ENCODE results near the gene TEX35.
"Not testable (repeated sequence)": the region's sequence is repeated elsewhere in the genome, so short reads cannot be mapped to it uniquely, and the experiment has no call there.

The TEX35 gene

GRCh38 chr1:178494569-178494971 is 18.3 kb upstream of the TEX35 start:
- DNase-seq (ENCODE audit: low read depth in 2 of 2), result no peak

- no peak for DNase-seq (ENCODE audit: low read depth in 2 of 2)
Measured at GRCh38 chr1:178495158-178495557, 17.8 kb upstream of the TEX35 start.

GRCh38 chr1:178495741-178496409 is 17.0 kb upstream of the TEX35 start:
- DNase-seq (ENCODE audit: low read depth in 2 of 2), result no peak

GRCh38 chr1:178496410-178497135 is 16.3 kb upstream of the TEX35 start, which contains the start of gene CLEC20A:
Gene CLEC20A, minus strand, starts transcription at chr1:178496964. Its CDS starts 25 bp downstream, at chr1:178496939.
- no peak for DNase-seq (ENCODE audit: low read depth in 2 of 2)

GRCh38 chr1:178497903-178498478 is 14.9 kb upstream of the TEX35 start:
- DNase-seq (ENCODE audit: low read depth in 2 of 2), result no peak

- no peak for DNase-seq (ENCODE audit: low read depth in 2 of 2)
Measured at GRCh38 chr1:178498896-178499675, 13.8 kb upstream of the TEX35 start.

- no peak for DNase-seq (ENCODE audit: low read depth in 2 of 2)
Measured at GRCh38 chr1:178500091-178500770, 12.7 kb upstream of the TEX35 start.

GRCh38 chr1:178500936-178501554 is 11.9 kb upstream of the TEX35 start:
- DNase-seq (ENCODE audit: low read depth in 2 of 2), result no peak

GRCh38 chr1:178501705-178502329 is 11.1 kb upstream of the TEX35 start:
- peak; percentile 7 to 52 for DNase-seq (ENCODE audit: low read depth in 2 of 2)

GRCh38 chr1:178502330-178502714 is 10.6 kb upstream of the TEX35 start:
- no peak for DNase-seq (ENCODE audit: low read depth in 2 of 2)

GRCh38 chr1:178502856-178503255 is 10.1 kb upstream of the TEX35 start:
- DNase-seq (ENCODE audit: low read depth in 2 of 2), result no peak

- not testable (repeated sequence) for DNase-seq (ENCODE audit: low read depth in 2 of 2)
Measured at GRCh38 chr1:178503316-178503715, 9.6 kb upstream of the TEX35 start.

- no peak for DNase-seq (ENCODE audit: low read depth in 2 of 2)
Measured at GRCh38 chr1:178503849-178504248, 9.1 kb upstream of the TEX35 start.

- DNase-seq (ENCODE audit: low read depth in 2 of 2), result no peak
Measured at GRCh38 chr1:178504286-178504685, 8.6 kb upstream of the TEX35 start.

GRCh38 chr1:178506177-178506576 is 6.7 kb upstream of the TEX35 start:
- DNase-seq (ENCODE audit: low read depth in 2 of 2), result no peak

- DNase-seq (ENCODE audit: low read depth in 2 of 2), result no peak
Measured at GRCh38 chr1:178506669-178507068, 6.2 kb upstream of the TEX35 start.

- no peak for DNase-seq (ENCODE audit: low read depth in 2 of 2)
Measured at GRCh38 chr1:178509414-178510007, 3.4 kb upstream of the TEX35 start.

GRCh38 chr1:178510155-178510554 is 2.8 kb upstream of the TEX35 start:
- no peak for DNase-seq (ENCODE audit: low read depth in 2 of 2)

- no peak for DNase-seq (ENCODE audit: low read depth in 2 of 2)
Measured at GRCh38 chr1:178513278-178513983, 522 bp downstream of the TEX35 start.

- no peak for DNase-seq (ENCODE audit: low read depth in 2 of 2)
Measured at GRCh38 chr1:178516110-178516509, 3.2 kb downstream of the TEX35 start.
